Ishikawa (cell line): Measurements from ENCODE around the gene YTHDF1.

Source experiments
- CEBPB ChIP-seq: IDR thresholded peaks from 2 replicates; pipeline ENCODE4 v1.6.1; 2012
- CREB1 ChIP-seq: IDR thresholded peaks from 2 replicates; pipeline ENCODE4 v1.6.1; 2012; ENCODE audit warnings: low read depth
- EP300 ChIP-seq: IDR thresholded peaks from 2 replicates; pipeline ENCODE4 v1.6.1; 2012; ENCODE audit warnings: borderline replicate concordance
- REST ChIP-seq: IDR thresholded peaks from 2 replicates; pipeline ENCODE4 v1.6.1; 2012; ENCODE audit warnings: low read depth, mild to moderate bottlenecking

DNA sequence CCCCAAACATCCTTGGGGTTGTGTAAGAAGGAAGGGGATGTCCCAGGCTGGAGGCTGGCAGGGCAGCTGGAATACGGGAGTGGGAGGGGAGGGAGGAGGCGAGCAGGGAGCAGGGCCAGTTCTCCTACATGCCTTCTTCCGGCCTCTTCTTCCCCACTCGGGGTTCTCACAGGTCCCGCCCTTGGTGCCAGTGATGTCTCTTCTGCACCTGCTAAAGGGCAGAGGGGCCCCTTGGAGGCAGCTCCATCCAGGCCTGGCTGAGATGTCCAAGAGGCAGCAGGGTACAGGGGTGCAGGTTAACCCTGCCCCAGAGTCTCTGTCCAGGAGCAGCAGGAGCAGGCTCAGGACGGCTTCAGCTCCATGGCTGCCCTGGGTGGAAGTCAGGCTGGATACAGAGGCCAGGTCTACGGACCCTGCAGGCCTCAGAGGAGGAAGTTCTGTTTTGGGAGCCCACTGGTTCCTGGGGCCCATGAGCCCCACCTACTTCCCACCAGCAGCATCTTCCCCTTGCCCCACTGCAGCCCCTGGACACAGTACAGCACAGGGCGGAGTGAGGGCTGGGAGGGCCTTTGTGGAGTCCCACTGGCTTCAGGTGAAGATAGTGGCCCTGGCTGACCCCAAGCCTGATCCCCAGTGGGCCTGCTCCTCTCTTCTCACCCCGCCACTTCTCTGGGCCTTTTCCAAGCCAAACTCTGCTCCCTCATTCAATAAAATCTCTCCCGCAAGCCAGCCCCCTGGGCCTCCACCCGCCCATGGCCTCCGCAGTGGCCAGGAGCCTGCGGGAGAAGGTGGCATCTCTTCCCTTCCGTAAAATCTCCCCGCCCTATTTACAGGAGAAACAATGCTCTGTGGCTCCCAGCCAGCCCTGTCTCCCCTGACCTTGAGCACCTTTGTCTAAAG, 60.4 kb downstream of the YTHDF1 start:
- TF ChIP-seq EP300 (no peak), REST (no peak), CREB1 (no peak), CEBPB (no peak)
